GM21825 (cell line): ENCODE data around the gene RAB11FIP4.

Source experiments
- ATAC-seq: cut with Tn5 transposase; IDR thresholded peaks from one replicate; pipeline ENCODE4 v1.9.1; 2021; ENCODE audit warnings: mild to moderate bottlenecking, moderate library complexity; ENCODE audit not compliant: unreplicated experiment

Gene RAB11FIP4

GRCh38 chr17:31582151-31582907 is 190.9 kb downstream of the RAB11FIP4 start:
- no peak for ATAC-seq

- ATAC-seq, result no peak
Observed at GRCh38 chr17:31583772-31584356, 192.4 kb downstream of the RAB11FIP4 start.

GRCh38 chr17:31584438-31585279 is 193.2 kb downstream of the RAB11FIP4 start:
- ATAC-seq, result no peak

GRCh38 chr17:31585280-31585630 is 193.8 kb downstream of the RAB11FIP4 start:
- no peak for ATAC-seq

- no peak for ATAC-seq
Observed at GRCh38 chr17:31586946-31587345, 195.5 kb downstream of the RAB11FIP4 start.

GRCh38 chr17:31587462-31587861 is 196.0 kb downstream of the RAB11FIP4 start:
- no peak for ATAC-seq
